ENCODE measurements around the gene RPL10A.

Gene RPL10A

DNA sequence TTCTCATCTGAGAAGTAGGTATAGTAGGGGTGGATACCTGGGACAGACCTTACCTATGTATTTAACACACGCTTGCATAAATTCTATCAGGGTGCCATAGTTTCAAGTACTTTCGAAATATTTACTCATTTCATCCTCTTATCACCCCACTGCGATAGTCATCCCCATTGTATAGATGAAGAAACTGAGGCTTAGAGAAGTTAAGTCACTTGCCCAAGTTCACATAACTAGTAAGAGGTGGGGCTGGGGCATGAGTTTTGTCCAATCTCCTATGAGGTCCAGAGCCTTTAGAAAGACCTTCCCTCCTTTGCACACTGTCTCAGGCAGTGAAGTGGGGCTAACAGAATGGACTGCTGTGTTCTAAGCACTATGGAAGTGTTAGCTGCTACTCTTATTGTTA is 38.3 kb downstream of the RPL10A start:
- Mint-ChIP-seq H3K36me3 (ENCODE audit: low read depth) (no peaks in the 10 kb centered on the region), H3K4me1 (peaks cover 63% of the 10 kb centered on the region), H3K9me3 (no peaks in the 10 kb centered on the region), H3K27ac (no peak overlapping the region), H3K4me3 (peak overlapping the region; percentile 36), H3K27me3 (ENCODE audit: low read depth, poor library complexity) (peaks cover 15% of the 10 kb centered on the region)
- no peak for DNase-seq
- TF ChIP-seq, protein P1, sequence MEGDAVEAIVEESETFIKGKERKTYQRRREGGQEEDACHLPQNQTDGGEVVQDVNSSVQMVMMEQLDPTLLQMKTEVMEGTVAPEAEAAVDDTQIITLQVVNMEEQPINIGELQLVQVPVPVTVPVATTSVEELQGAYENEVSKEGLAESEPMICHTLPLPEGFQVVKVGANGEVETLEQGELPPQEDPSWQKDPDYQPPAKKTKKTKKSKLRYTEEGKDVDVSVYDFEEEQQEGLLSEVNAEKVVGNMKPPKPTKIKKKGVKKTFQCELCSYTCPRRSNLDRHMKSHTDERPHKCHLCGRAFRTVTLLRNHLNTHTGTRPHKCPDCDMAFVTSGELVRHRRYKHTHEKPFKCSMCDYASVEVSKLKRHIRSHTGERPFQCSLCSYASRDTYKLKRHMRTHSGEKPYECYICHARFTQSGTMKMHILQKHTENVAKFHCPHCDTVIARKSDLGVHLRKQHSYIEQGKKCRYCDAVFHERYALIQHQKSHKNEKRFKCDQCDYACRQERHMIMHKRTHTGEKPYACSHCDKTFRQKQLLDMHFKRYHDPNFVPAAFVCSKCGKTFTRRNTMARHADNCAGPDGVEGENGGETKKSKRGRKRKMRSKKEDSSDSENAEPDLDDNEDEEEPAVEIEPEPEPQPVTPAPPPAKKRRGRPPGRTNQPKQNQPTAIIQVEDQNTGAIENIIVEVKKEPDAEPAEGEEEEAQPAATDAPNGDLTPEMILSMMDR (IDR thresholded peaks at IDR 0.05) = no peak

DNA sequence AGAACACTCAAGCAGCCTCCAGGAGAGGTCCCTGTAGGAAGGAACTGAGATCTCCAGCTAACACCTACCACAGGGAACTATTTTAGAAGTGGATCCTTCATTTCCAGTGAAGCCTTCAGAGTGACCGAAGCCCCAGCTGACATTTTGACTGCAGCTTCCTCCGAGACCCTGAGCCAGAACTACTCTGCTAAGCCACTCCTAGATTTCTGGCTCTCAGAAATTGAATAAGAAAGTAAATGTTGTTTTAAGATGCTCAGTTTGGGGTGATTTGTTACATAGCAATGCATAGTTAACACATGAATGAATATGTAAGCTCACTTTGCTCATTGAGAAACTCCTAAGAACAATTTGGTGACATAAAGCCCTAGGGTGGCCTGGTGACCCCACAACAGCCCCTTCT is 39.0 kb downstream of the RPL10A start:
- Mint-ChIP-seq H3K27ac (no peak overlapping the region), H3K27me3 (ENCODE audit: low read depth, poor library complexity) (peaks cover 15% of the 10 kb centered on the region), H3K4me1 (peaks cover 63% of the 10 kb centered on the region), H3K4me3 (no peak overlapping the region), H3K36me3 (ENCODE audit: low read depth) (no peaks in the 10 kb centered on the region), H3K9me3 (no peaks in the 10 kb centered on the region)
- no peak for DNase-seq
- TF ChIP-seq, protein P1 (IDR thresholded peaks at IDR 0.05) = no peak

DNA sequence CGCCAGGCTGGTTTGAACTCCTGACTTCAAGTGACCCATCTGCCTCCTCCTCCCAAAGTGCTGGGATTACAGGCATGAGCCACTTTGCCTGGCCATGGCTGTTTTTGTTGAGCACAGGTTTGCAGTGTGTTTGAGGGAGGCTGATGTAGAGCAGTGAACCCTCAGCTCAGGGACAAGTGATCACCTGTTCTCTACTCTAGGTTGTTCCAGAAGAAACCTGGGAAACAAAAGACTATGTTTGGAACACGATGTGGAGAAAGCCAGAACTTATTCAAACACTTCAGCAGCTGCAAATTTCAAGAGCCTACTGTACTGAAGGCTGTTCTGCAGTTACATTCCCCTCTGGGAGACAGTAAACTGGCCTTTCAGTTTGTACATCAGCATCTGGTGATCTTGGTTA is 39.8 kb downstream of the RPL10A start:
- DNase-seq = no peak
- Mint-ChIP-seq H3K27me3 (ENCODE audit: low read depth, poor library complexity) (peaks cover 15% of the 10 kb centered on the region), H3K9me3 (no peaks in the 10 kb centered on the region), H3K4me3 (no peak overlapping the region), H3K36me3 (ENCODE audit: low read depth) (no peaks in the 10 kb centered on the region), H3K27ac (no peak overlapping the region), H3K4me1 (peaks cover 65% of the 10 kb centered on the region)
- TF ChIP-seq, protein P1 (IDR thresholded peaks at IDR 0.05) = no peak

DNA sequence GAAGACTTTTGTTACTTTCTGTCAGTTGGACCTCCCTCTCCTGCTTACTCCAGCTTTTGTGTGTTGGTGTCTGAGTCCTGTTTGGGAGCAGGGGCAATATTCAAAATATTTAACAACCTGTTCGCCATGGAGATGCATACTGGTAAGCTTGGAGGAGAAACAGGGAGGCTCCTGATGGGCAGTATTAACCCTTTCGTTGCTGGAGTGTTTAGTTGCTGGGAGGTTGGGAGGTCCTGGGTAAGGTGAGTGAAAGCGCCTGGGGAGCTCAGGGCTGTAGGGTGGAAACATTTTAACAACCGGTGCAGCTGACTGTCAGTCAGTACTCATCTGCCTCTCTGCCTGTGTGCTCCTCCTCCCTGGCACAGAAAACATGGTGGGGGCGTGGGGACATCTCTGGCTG is 40.3 kb downstream of the RPL10A start:
- Mint-ChIP-seq H3K4me3 (peak overlapping the region; percentile 13), H3K36me3 (ENCODE audit: low read depth) (no peaks in the 10 kb centered on the region), H3K9me3 (no peaks in the 10 kb centered on the region), H3K27me3 (ENCODE audit: low read depth, poor library complexity) (peaks cover 15% of the 10 kb centered on the region), H3K27ac (no peak overlapping the region), H3K4me1 (peaks cover 65% of the 10 kb centered on the region)
- TF ChIP-seq, protein P1 (IDR thresholded peaks at IDR 0.05) = no peak
- DNase-seq = no peak

DNA sequence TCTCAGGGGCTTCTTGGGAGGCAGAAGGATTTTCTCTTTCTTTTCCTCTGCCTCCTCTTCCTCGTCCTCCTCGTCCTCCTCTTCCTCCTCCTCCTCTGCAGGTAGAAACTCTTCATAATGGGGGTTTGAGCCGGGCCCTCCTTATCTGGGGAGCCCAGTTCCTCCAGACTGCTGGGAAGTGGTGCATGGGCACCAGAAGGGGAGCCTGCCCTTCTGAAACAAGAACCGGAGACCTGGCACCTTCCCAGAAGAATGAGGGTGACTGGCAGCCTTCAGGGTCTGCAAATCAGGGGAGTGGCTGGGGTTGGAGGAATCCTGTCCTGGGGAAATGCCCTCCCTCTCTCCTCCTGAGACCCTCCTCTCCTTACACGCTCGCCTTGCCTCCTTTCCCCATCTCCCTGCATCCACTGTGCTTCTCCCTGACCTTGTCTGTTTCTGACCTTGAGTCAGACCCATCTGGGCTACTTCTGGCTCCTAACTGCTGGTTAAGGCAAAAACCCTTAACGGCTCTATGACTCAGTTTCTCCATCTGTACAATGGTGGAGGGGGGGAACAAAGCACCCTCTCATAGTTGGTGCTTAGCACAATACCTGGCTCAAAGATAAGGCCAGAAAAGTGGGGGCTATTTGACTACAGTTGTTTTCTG is 42.8 kb downstream of the RPL10A start:
- H3K9me3 Mint-ChIP-seq = no peaks in the 10 kb centered on the region
- H3K36me3 Mint-ChIP-seq (ENCODE audit: low read depth) = no peaks in the 10 kb centered on the region
- TF ChIP-seq, protein P1 (IDR thresholded peaks at IDR 0.05) = no peak
- H3K4me3 Mint-ChIP-seq = peak overlapping the region; percentile 61
- DNase-seq = no peak
- peaks cover 67% of the 10 kb centered on the region for H3K4me1 Mint-ChIP-seq
- peaks cover 8% of the 10 kb centered on the region for H3K27me3 Mint-ChIP-seq (ENCODE audit: low read depth, poor library complexity)
- no peak overlapping the region for H3K27ac Mint-ChIP-seq

DNA sequence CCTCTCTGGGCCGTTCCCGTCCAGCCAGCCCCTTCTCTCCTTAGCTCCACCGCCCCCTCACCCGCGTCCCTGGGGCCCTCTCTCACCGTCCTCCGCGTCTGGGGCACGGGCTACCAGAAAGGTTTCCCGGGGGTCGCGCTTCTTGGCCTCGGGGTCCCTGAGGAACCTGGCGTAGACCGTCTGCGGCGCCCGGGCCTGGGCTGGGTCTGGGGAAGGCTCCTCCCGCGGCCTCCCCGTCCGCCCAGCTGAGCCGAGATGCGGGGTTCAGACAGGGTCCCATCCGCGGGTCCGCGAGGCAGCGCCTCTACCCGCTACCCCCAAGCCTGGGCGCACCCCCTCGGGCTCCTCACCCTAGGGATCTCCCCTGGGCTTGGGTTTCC is 43.4 kb downstream of the RPL10A start:
- Mint-ChIP-seq H3K9me3 (no peaks in the 10 kb centered on the region), H3K36me3 (ENCODE audit: low read depth) (no peaks in the 10 kb centered on the region), H3K4me3 (peak overlapping the region; percentile 61), H3K27ac (no peak overlapping the region), H3K27me3 (ENCODE audit: low read depth, poor library complexity) (peaks cover 11% of the 10 kb centered on the region), H3K4me1 (peaks cover 62% of the 10 kb centered on the region)
- no peak for DNase-seq
- TF ChIP-seq, protein P1 (IDR thresholded peaks at IDR 0.05) = no peak
